Mucosa of descending colon (tissue), 3 donors: ENCODE data around the gene C19orf81. TPM values are rescaled to one million over a fixed set of nuclear protein-coding genes. Genes with fewer than 3 reads are reported as not detected.

Experiments used
- ATAC-seq: fragments of 200-7000 bp; cut with Tn5 transposase; one replicate; pipeline ENCODE4 v1.9.1; 2020; ENCODE audit warnings: mild to moderate bottlenecking, moderate library complexity
- DNase-seq, 3 donors: peaks; one replicate each; pipeline ENCODE4 v3.0.0-alpha.2; 2020
- H3K36me3 ChIP-seq: fragments of 200-600 bp; one replicate; pipeline ENCODE4 v1.8.0; 2021; ENCODE audit warnings: low read depth, mild to moderate bottlenecking
- H3K4me1 ChIP-seq: fragments of 200-600 bp; one replicate; pipeline ENCODE4 v1.8.0; 2021; ENCODE audit warnings: low read depth, mild to moderate bottlenecking
- H3K4me3 ChIP-seq: fragments of 200-600 bp; one replicate; pipeline ENCODE4 v1.8.0; 2021; ENCODE audit warnings: mild to moderate bottlenecking
- H3K9me3 ChIP-seq: fragments of 200-600 bp; one replicate; pipeline ENCODE4 v1.8.0; 2021; ENCODE audit warnings: mild to moderate bottlenecking
- CTCF ChIP-seq: fragments of 200-600 bp; IDR thresholded peaks from one replicate; pipeline ENCODE4 v1.8.0; 2022; ENCODE audit warnings: antibody characterized with exemption, mild to moderate bottlenecking
- intact Hi-C, 2 donors: fragments of 100-400 bp; cut with DNase I in 1 of 2; cut with micrococcal nuclease in 1 of 2; formaldehyde crosslinking; loops; one replicate each; pipeline versions ENCODE4 v1.11.0 to v1.11.1; 2022; cut with DNase I, micrococcal nuclease
- total RNA-seq, 3 donors: library from RNA; stranded (reverse); fragmentation: NEBNext Ultra II Directional in 2 of 3; extraction: Animal tissue kit (Norgen Biotek cat#: 25700) in 2 of 3; gene quantifications; one replicate each; pipeline versions ENCODE4 v1.2.1 to v1.2.4, GENCODE V29; 2021 to 2023
- donor health status: DM: no; HTN: no; CAD: no; lungs with moderate emphysema.
- donor health status: DM: no; HTN: no; CAD: no.
- donor health status: DM: no; HTN: yes; CAD: no.

The C19orf81 gene
- total RNA-seq, 3 donors from 2014 or later, result 0.41 TPM; not detected in 2

DNA sequence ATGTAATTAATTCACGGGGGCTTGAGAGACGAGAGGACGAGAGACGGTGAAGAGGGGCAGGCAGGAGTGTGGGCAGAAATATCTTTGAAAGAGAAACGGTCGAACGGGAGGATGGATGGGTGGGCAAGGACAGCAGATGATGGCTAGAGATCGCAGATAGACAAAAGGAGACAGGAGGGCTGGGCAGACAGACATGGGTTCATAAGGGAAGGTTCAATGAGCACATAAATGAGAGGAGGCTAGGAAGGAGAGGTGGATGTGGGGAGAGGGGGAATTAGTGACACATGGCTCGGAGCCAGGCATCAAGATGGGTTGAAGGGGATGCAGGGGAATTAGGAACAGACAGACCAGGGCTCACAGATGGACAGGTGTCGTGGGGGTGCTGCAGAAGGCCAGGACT lies 10.6 kb upstream of the C19orf81 start:
- Histone ChIP-seq H3K9me3 (peaks cover 13% of the 10 kb centered on the region), H3K4me3 (no peak overlapping the region), H3K4me1 (no peaks in the 10 kb centered on the region), H3K36me3 (no peaks in the 10 kb centered on the region)
- intact Hi-C loops, result no loop called here
- no peak for TF ChIP-seq CTCF
- no peak for ATAC-seq
- DNase-seq, result no peak

DNA sequence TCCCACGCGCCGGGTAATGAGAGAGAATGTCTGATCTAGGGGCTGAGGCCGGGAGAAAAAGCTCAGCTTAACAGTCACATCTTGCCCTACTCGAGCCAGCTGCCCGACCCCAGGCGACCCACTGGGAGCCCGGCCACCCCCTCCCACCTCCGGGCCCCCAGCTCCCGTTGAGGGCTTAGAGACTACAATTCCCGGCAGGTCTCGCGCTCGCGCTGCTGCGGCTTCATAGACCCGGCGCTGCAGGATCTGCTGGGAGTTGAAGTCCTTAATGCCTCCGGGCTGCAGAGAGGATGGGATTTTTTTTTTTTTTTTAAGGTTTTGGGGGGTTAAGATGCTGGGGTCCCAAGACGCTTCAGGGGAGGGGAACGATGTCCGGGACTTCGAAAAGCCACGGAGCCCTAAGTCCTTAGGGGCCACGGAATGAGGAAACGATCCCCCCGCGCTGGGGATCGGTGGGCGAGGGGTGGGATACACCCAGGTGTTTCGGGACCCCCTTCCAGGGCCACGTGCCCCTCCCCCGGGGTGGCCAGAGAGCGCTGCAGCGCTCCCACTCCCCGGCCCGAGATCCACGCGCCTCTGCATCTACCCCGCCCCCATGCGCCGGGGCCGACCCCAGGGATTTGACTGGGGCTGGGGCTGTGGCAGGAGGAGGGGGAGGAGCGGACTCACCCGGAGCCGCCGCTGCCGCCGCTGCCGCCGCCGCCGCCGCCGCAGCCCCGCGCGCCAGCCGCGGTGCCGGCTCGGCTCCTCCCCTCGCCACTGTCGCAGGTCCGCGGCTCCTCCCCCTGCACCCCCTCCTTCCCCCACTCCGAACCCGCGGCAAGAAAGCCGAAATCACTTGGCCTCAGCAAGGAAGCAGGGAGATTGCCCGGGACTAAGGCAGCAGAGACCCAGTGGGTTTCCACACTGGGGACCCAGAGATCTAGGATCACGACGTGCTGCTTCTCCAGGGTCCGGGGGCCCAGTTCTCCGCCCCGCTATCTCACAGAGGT lies 9.8 kb upstream of the C19orf81 start, which contains the start of gene SYT3:
TSS of gene SYT3 (minus strand) at position 761 of the 992 bp plus-strand sequence. CDS start 2,470 bp downstream, outside the sequence.
- intact Hi-C loops, result no loop called here
- peak; percentile 54 for ATAC-seq
- H3K9me3 ChIP-seq, result peaks cover 5% of the 10 kb centered on the region
- H3K36me3 ChIP-seq, result no peaks in the 10 kb centered on the region
- H3K4me3 ChIP-seq, result no peak within 1 kb of the TSS
- no peaks in the 10 kb centered on the region for H3K4me1 ChIP-seq
- TF ChIP-seq CTCF, result no peak
- DNase-seq, result peak in 2 of 3 donors; percentile 17 to 33

DNA sequence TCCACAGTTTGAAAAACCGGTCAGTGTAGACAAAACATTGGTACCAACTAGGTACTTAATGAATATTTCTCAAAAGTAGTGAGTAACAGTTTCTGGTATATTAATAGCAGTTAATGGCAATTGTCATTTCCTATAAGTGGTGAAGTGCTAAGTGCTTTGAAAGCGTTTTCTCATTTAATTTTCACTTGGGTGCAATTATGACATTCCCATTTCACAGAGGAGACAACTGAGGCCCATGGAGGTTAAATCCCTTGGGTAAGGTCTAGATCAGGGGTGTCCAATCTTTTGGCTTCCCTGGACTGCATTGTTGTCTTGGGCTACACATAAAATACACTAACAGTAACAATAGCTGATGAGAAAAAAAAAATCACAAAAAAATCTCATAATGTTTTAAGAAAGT lies 8.9 kb upstream of the C19orf81 start:
- H3K9me3 ChIP-seq, result no peaks in the 10 kb centered on the region
- no peak overlapping the region for H3K4me3 ChIP-seq
- ATAC-seq, result no peak
- H3K4me1 ChIP-seq, result no peaks in the 10 kb centered on the region
- intact Hi-C loops, result no loop called here
- no peak for TF ChIP-seq CTCF
- DNase-seq, result no peak
- no peaks in the 10 kb centered on the region for H3K36me3 ChIP-seq

GRCh38 chr19:50644315-50644915 lies 4.8 kb upstream of the C19orf81 start:
- intact Hi-C loops, result no loop called here
- no peaks in the 10 kb centered on the region for H3K4me1 ChIP-seq
- no peaks in the 10 kb centered on the region for H3K36me3 ChIP-seq
- DNase-seq (no peak), ATAC-seq (no peak)
- no peak for TF ChIP-seq CTCF
- no peaks in the 10 kb centered on the region for H3K9me3 ChIP-seq
- H3K4me3 ChIP-seq, result no peak overlapping the region

DNA sequence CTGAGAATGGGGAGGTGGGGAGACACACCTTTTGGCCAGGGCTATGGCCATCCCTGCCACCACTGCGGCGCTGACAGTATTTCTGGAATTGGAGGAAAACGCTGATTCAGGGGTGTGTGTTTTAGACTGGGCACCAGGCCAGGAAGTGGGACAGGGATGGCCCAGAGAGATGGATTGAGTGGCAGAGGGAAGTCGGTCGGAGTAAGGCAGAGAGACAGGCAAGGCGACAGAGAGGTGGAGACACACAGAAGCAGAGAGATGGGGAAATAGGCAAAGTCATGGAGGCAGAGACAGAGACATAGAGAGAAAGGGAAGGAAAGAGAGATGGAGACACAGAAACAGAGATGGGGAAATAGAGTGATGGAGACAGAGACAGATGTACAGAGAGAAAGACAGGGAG lies 4.1 kb upstream of the C19orf81 start:
- no peak for TF ChIP-seq CTCF
- Histone ChIP-seq H3K4me1 (no peaks in the 10 kb centered on the region), H3K4me3 (no peak overlapping the region), H3K36me3 (no peaks in the 10 kb centered on the region), H3K9me3 (no peaks in the 10 kb centered on the region)
- DNase-seq (no peak), ATAC-seq (no peak)
- intact Hi-C loops, result no loop called here
